Skeletal muscle tissue (tissue), 4 donors: Measurements from ENCODE around the gene GPR176. TPM values are rescaled to one million over a fixed set of nuclear protein-coding genes. Genes with fewer than 3 reads are reported as not detected.

Source experiments
- H3K27ac ChIP-seq: one replicate; pipeline ENCODE4 v1.7.0; 2013; ENCODE audit warnings: mild to moderate bottlenecking, low read depth, low read length, inconsistent platforms
- H3K27me3 ChIP-seq, 3 donors: one replicate each; pipeline ENCODE4 v1.7.0; 2013; ENCODE audit warnings: low read length in 3 of 3; ENCODE audit not compliant: control insufficient read depth in 3 of 3, insufficient read depth in 3 of 3
- H3K36me3 ChIP-seq, 3 donors: one replicate each; pipeline ENCODE4 v1.7.0; 2013; ENCODE audit warnings: low read length in 3 of 3; ENCODE audit not compliant: control insufficient read depth in 3 of 3, insufficient read depth in 3 of 3
- H3K4me1 ChIP-seq, 3 donors: one replicate each; pipeline ENCODE4 v1.7.0; 2013; ENCODE audit warnings: low read length in 3 of 3, mild to moderate bottlenecking in 3 of 3; ENCODE audit not compliant: control insufficient read depth in 3 of 3, insufficient read depth in 3 of 3
- H3K4me3 ChIP-seq, 3 donors: one replicate each; pipeline ENCODE4 v1.7.0; 2013; ENCODE audit warnings: low read length in 3 of 3
- H3K9ac ChIP-seq, 3 donors: one replicate each; pipeline ENCODE4 v1.7.0; 2013; ENCODE audit warnings: low read length in 3 of 3, mild to moderate bottlenecking in 3 of 3, moderate library complexity in 2 of 3, low read depth in 1 of 3
- H3K9me3 ChIP-seq, 3 donors: one replicate each; pipeline ENCODE4 v1.7.0; 2013; ENCODE audit warnings: low read length in 3 of 3; ENCODE audit not compliant: control insufficient read depth in 3 of 3
- total RNA-seq: library from RNA; depleted of rRNA; stranded (reverse); fragments of >200 nt; gene quantifications from one replicate; pipeline ENCODE4 v1.2.3, GENCODE V29; 2014
- donor health status: Osteomylitis.

The GPR176 gene
- total RNA-seq, 1 donor from 2014 or later = 6.3 TPM

- Histone ChIP-seq H3K4me3 (no peak overlapping the region), H3K9ac (no peak overlapping the region), H3K4me1 (no peaks in the 10 kb centered on the region), H3K27me3 (no peaks in the 10 kb centered on the region), H3K9me3 (no peaks in the 10 kb centered on the region), H3K27ac (no peak overlapping the region), H3K36me3 (no peaks in the 10 kb centered on the region)
Measured at GRCh38 chr15:39804026-39804425, 116.0 kb downstream of the GPR176 start.

- no peak overlapping the region for H3K4me3 ChIP-seq
- H3K27me3 ChIP-seq = no peaks in the 10 kb centered on the region
- no peak overlapping the region for H3K9ac ChIP-seq
- no peaks in the 10 kb centered on the region for H3K36me3 ChIP-seq
- no peaks in the 10 kb centered on the region for H3K9me3 ChIP-seq
- no peak overlapping the region for H3K27ac ChIP-seq
- H3K4me1 ChIP-seq = no peaks in the 10 kb centered on the region
Measured at GRCh38 chr15:39803016-39803415, 117.0 kb downstream of the GPR176 start.

- no peaks in the 10 kb centered on the region for H3K36me3 ChIP-seq
- no peaks in the 10 kb centered on the region for H3K4me1 ChIP-seq
- no peak overlapping the region for H3K27ac ChIP-seq
- no peak overlapping the region for H3K9ac ChIP-seq
- H3K9me3 ChIP-seq = no peaks in the 10 kb centered on the region
- no peak overlapping the region for H3K4me3 ChIP-seq
- H3K27me3 ChIP-seq = no peaks in the 10 kb centered on the region
Measured at GRCh38 chr15:39801641-39802309, 118.3 kb downstream of the GPR176 start.

DNA sequence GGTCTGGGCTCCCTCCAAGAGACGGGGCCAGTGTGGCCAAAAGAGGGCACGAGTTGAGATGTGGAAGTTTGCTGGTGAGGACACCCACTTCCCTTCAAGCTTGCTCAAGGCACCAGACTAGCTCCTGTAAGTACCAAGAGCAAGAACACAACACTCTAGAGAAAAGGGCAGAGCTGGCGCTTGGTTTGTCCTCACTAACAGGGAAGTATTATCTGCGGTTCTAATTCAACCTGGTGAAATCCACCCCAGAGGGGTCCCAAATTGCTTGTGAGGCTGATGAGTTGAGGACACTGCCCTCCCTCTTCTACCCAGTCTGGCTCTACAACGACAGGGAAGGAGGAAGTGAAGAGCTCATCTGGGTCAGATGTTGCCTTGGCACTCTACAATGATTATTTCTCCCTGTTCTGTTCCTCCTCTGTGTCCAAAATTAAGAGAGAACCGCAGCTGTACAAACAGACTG lies 120.5 kb downstream of the GPR176 start:
- no peaks in the 10 kb centered on the region for H3K4me1 ChIP-seq
- no peak overlapping the region for H3K4me3 ChIP-seq
- H3K36me3 ChIP-seq = no peaks in the 10 kb centered on the region
- no peaks in the 10 kb centered on the region for H3K9me3 ChIP-seq
- no peak overlapping the region for H3K27ac ChIP-seq
- H3K27me3 ChIP-seq = peaks cover 0 to 4% (median 3%) of the 10 kb centered on the region in 3 donors
- no peak overlapping the region for H3K9ac ChIP-seq

DNA sequence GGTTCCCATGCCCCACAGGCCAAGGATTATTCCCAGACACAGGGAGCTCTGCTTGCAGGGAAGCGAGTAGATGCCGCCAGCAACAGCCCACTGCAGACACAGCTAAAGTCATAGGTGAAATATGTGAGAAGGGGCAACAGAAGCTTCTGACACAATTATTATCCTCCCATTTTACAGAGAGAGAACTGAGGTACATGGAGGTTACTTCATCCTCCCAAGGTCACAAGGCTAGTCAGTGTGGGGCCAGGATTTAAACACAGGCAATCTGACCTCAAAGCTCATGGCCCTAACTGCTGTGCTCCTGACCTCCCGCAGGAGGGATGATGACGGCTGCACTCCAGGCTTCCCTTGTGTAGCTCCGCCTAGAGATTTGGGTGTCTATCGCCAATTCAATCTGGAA lies 121.7 kb downstream of the GPR176 start:
- Histone ChIP-seq H3K27me3 (peaks cover 0 to 4% (median 3%) of the 10 kb centered on the region in 3 donors), H3K27ac (no peak overlapping the region), H3K4me3 (no peak overlapping the region), H3K9me3 (no peaks in the 10 kb centered on the region), H3K9ac (no peak overlapping the region), H3K36me3 (no peaks in the 10 kb centered on the region), H3K4me1 (no peaks in the 10 kb centered on the region)

- no peak overlapping the region for H3K27ac ChIP-seq
- H3K27me3 ChIP-seq = peaks cover 0 to 4% (median 3%) of the 10 kb centered on the region in 3 donors
- no peak overlapping the region for H3K9ac ChIP-seq
- no peak overlapping the region for H3K4me3 ChIP-seq
- no peaks in the 10 kb centered on the region for H3K9me3 ChIP-seq
- no peaks in the 10 kb centered on the region for H3K4me1 ChIP-seq
- H3K36me3 ChIP-seq = no peaks in the 10 kb centered on the region
Measured at GRCh38 chr15:39797407-39797806, 122.7 kb downstream of the GPR176 start.

DNA sequence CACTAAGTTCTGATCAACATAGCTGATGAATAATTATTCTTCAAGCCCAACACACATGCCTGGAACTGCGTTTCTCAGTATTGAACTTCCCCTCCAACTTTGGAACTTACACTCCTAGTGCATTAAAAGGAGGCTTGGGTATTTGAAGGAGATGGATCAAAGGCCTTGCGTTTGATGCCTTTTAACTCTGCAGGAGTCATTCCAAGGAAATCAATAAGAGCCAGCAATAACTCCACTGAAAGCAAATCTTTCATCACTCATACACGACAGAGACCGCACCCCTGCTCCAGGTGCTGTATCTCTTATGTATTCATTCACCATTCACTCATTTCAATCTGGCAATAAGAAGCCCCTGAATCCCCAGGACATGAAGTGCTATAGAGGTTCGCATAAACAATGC lies 123.5 kb downstream of the GPR176 start:
- Histone ChIP-seq H3K4me3 (no peak overlapping the region), H3K36me3 (no peaks in the 10 kb centered on the region), H3K4me1 (no peaks in the 10 kb centered on the region), H3K27ac (no peak overlapping the region), H3K27me3 (peaks cover 0 to 4% (median 3%) of the 10 kb centered on the region in 3 donors), H3K9me3 (no peaks in the 10 kb centered on the region), H3K9ac (no peak overlapping the region)

- H3K27ac ChIP-seq = no peak overlapping the region
- H3K9me3 ChIP-seq = no peaks in the 10 kb centered on the region
- H3K36me3 ChIP-seq = no peaks in the 10 kb centered on the region
- no peaks in the 10 kb centered on the region for H3K4me1 ChIP-seq
- H3K4me3 ChIP-seq = no peak overlapping the region
- H3K9ac ChIP-seq = no peak overlapping the region
- H3K27me3 ChIP-seq = peaks cover 0 to 4% (median 3%) of the 10 kb centered on the region in 3 donors
Measured at GRCh38 chr15:39795486-39795885, 124.6 kb downstream of the GPR176 start.

- Histone ChIP-seq H3K4me3 (no peak overlapping the region), H3K4me1 (no peaks in the 10 kb centered on the region), H3K27me3 (peaks cover 0 to 4% (median 3%) of the 10 kb centered on the region in 3 donors), H3K9me3 (no peaks in the 10 kb centered on the region), H3K36me3 (no peaks in the 10 kb centered on the region), H3K9ac (no peak overlapping the region), H3K27ac (no peak overlapping the region)
Measured at GRCh38 chr15:39794954-39795353, 125.1 kb downstream of the GPR176 start.

DNA sequence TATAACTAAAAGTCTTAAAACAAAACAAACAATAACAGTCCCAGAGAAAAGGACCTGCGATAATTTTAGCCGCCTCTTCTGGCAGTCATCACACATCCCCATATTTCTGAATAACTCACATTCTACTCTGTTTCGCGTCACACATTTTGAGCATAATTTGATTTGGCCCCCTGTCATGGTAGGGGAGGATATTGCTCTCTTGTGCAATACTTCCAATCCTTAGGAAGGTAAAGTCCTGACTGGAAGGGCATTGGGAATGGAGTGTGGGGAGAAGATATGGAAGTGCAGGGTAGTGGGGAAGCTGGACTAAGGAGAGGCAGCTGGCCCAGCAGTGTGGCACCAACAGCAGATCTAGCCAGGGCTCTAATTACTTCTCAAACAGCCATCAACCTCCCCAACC lies 126.1 kb downstream of the GPR176 start:
- Histone ChIP-seq H3K4me3 (no peak overlapping the region), H3K4me1 (no peaks in the 10 kb centered on the region), H3K27me3 (peaks cover 0 to 4% (median 3%) of the 10 kb centered on the region in 3 donors), H3K9me3 (no peaks in the 10 kb centered on the region), H3K9ac (no peak overlapping the region), H3K36me3 (no peaks in the 10 kb centered on the region), H3K27ac (no peak overlapping the region)
